NCI-H2227 (cell line): ENCODE measurements around the gene ICAM5.
"Not testable (repeated sequence)": the region's sequence is repeated elsewhere in the genome, so short reads cannot be mapped to it uniquely, and the experiment has no call there.

ENCODE experiments used
- DNase-seq: peaks from one replicate; lab custom pipeline; 2025; ENCODE audit not compliant: unreplicated experiment; lab: John Stamatoyannopoulos, UW

ICAM5 gene

GRCh38 chr19:10318807-10319682, 29.3 kb downstream of the ICAM5 start:
- no peak for DNase-seq

GRCh38 chr19:10320602-10321416, 31.1 kb downstream of the ICAM5 start:
- no peak for DNase-seq

DNA sequence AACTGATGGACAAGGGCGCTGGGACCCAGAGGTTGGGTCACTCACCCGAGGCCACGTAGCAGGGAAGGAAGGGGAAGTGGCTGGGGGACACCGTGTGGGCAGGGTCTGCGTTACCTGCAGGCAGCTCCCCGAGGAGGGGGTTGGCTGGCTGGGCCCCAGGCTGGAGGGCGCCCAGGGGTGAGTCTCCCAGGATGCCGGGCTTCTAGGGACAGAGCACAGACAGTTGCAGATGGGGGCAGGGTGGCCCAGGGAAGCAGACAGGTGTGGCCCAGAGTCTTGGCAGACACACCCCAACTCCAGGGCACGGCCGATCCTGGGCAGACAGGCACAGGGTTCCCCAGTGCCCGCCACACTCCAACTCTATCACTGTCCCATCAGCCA, 31.7 kb downstream of the ICAM5 start:
- no peak for DNase-seq

GRCh38 chr19:10321874-10322835, 32.4 kb downstream of the ICAM5 start:
- no peak for DNase-seq

DNA sequence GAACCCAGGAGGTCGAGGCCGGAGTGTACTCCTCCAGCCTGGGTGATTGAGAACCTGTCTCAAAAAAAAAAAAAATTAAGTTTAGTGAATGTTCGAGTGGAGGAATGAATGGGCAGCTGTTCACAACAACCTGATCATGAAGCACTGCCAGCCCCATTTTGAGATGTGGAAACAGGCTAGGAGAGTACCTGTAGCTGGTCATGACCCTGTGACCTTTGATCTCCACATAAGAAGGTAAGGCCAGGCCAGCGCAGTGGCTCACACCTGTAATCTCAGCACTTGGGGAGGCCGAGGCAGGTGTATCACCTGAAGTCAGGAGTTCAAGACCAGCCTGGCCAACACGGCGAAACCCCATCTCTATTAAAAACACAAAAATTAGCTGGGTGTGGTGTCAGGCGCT, 36.0 kb downstream of the ICAM5 start:
- DNase-seq = no peak

GRCh38 chr19:10327793-10328192, 38.0 kb downstream of the ICAM5 start:
- no peak for DNase-seq

GRCh38 chr19:10328558-10329429, 39.0 kb downstream of the ICAM5 start:
- DNase-seq = no peak

DNA sequence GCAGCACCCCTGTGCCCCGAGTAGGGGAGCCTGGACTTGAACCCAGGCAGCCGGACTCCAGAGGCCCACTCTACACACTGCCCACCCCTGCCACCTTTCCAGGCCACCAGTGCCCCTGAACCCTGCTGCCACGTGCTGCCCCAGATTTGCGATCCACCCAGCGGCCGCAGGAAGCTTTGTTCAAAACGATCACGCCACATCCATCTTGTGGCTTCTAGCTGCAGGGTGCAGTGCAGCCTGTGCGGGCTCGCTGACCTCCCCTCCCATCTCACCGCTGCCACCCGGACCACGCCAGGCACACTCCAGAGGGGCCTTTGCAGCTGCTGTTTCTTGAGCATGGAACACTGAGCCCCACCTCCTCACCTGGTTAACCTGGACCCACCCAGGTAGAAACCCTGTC, 39.8 kb downstream of the ICAM5 start:
- no peak for DNase-seq

- DNase-seq = no peak
These were observed 42.6 kb downstream of the ICAM5 start for GRCh38 chr19:10332158-10332964.

- peak; percentile 95 for DNase-seq
These were observed 43.4 kb downstream of the ICAM5 start, which contains the start of gene RAVER1 for GRCh38 chr19:10332965-10333757. RAVER1 (minus strand) TSS chr19:10333529; CDS start chr19:10333507, 22 bp downstream.

- no peak for DNase-seq
These were observed 44.2 kb downstream of the ICAM5 start for GRCh38 chr19:10333758-10334587.

DNA sequence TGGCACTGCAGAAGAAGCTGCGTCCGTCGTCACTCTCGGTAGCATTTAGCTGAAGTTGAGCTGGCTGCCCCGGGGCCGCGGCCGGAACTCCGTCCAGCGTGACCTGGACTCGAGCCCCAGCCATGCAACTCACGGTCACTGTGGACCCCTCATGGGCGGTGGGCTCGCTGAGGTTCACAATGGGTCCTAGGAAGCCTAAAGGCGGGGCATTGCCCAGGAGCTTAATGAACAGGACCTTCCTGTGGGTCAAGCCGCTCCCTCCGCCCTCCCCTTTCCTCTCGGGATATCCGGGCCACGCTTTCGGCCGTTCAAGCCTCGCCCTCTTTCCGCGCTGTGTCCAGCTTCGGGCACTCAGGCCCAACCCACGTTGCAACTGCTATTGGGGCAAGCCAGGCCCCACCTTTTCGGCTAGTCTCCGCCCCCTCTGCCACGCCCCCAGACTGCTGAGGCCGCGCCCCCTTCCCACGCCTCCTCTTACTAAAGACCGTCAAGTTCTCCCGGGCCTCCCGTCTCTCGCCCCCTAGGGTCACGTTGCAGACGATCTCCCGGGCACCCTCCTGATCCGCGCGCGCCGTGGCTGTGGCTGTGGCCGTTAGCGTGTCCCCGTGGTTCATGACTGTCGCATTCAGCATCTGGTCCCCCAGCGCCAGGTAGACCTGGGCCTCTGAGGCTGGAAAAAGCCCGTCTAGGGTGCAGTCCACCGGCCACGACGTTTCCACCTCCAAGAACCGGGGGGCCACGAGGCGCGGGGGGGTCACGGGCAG, 45.0 kb downstream of the ICAM5 start:
- DNase-seq = peak; percentile 77

DNA sequence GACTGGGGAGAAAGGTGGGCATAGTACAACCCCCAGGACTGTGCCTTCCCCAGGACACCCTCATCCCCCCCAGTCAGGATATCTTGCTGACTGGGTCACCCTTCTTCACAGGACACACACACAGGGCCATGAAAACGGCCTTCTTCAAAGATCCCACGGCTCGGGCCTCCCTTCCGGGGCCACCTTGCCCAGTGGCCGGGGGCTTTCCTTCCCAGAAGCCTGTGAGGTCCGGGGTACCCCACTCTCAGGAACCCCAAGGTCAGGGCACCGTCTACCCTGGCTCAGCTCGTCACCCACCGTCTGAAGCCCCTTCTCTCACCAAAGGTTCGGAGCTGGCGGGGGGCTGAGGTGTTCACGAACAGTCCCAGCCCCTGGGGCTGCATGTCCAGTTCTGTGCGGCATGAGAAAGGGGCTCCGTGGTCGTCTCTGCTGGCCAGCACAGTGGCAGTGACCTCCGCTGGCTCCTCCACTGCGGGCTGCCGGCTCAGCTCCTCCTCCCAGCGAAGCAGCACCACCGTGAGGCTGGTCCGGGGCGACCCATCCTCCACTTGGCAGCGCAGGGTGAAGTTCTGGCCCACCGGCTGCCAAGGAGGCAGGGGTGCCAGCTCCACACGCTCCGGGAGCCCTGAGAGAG, 45.7 kb downstream of the ICAM5 start:
- no peak for DNase-seq

- DNase-seq = not testable (repeated sequence)
These were observed 47.0 kb downstream of the ICAM5 start for GRCh38 chr19:10336725-10337124.

GRCh38 chr19:10338940-10339339, 49.2 kb downstream of the ICAM5 start:
- no peak for DNase-seq

DNA sequence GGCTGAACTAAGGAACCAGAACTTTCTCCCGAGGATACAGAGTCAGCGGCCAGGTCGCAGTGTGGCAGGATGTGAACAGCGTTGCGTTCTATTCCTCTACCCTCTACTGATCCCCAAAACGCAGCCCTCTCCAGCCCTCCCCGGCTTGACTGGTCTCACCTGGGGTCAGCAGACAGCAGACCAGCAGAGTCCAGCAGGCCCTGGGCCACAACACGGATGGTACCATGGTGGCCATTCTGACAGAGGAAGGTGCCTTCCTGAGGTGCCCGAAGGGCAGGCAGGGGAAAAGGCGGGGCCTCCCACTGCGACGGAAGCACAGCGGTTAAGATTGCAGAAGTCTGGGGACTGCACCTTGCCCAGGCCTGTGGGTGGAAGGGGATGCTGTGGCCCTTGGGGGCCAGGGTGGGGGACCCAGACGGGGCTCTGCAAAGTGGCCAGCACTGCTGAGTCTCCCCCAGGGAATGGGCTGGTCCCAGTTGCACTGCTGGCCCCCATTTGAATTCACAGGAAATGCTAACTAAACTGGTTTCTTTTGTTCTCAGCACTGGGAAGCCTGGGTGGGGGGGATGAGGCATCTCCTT, 49.7 kb downstream of the ICAM5 start, which contains the start of gene ICAM3:
TSS of gene ICAM3 (minus strand) at position 245 of the 581 bp plus-strand sequence. CDS start at position 235, 10 bp downstream.
- DNase-seq = no peak
